LNCAP (cell line): Measurements from ENCODE around the gene CFAP20DC.

ENCODE experiments used
- CTCF ChIP-seq: fragments of 450-650 bp; IDR thresholded peaks from 2 replicates; pipeline ENCODE4 v1.5.1; 2017; ENCODE audit warnings: mild to moderate bottlenecking

The CFAP20DC gene

GRCh38 chr3:58848826-58849225 is 201.0 kb downstream of the CFAP20DC start:
- TF ChIP-seq CTCF: no peak

DNA sequence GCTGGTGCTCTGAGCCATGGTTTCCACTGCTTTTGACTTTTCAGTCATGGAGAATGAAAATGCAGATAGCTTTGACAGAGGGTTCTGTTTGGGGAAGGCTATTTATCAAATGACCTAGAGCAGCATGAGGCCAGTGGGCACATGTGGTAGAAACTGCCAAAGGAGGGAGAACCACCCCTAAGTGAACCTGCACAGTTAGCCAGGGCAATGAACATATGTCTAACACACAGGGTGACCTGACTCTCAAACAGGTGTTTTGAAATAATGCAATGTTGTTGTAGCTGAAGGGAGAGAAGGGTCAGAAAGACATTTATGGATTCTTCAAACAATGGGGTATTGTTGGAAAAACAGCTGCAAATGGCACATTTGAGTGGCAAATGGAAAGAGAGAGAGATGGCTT is 208.9 kb downstream of the CFAP20DC start:
- TF ChIP-seq CTCF: no peak

DNA sequence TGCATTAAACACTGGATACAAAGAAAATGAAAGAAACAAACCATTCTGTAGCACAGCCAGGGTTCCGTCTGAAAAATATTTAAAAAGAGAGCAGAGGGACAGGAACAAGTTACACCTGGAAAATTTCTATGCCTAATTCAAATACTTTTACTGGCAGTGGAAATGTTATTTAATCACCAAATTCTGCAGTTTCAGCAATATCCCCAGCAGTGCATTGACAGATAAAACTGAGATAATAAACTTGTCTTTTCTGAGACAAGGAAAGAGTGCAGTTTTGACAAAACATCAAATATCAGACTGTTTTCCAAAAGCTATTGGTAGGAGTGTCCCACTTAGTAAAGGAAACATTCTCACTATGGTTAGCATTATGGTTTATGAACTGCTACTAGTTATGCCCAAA is 209.9 kb downstream of the CFAP20DC start:
- no peak for TF ChIP-seq CTCF

DNA sequence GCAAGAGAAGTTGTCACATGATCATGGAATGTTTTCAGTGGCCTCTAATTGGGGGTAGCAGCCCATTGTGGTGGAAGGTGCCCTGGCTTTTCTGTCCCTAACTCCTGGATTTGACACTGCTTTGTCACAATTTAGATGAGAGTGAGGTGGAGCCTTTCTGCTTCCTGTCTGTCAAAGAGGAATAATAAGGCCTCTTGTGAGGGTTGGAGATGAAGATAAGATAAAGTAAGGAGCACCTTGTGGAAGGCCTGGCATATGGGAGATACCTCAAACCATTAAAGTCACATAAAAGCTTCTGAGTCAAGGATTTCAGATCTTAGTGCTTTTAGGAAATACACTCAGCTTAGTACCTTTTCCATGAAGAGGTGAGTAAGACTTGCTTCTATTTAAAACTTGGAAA is 210.6 kb downstream of the CFAP20DC start:
- TF ChIP-seq CTCF: no peak

GRCh38 chr3:58837856-58838255 is 212.0 kb downstream of the CFAP20DC start:
- TF ChIP-seq CTCF: no peak

GRCh38 chr3:58837141-58837843 is 212.5 kb downstream of the CFAP20DC start:
- TF ChIP-seq CTCF: no peak

DNA sequence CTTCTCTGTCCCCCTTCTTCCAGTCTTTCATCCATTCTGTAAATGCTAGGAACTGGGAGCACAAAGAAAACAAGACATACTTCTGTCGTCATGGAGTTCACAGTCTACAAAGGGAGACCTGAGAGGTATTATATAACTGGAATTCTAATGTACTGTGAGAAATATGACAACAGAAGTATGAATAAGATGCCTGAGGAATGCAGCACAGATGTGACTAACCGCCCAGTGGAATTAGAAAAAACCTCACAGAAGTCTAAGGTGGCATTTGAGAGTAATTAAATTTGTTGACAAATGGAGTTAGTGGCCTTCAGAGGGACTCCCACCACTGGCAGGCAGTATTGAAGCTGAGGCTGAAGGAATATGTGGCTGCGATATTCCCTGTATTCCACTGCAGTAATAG is 214.7 kb downstream of the CFAP20DC start:
- TF ChIP-seq CTCF: no peak

GRCh38 chr3:58833491-58833890 is 216.3 kb downstream of the CFAP20DC start:
- TF ChIP-seq CTCF: no peak
